Type B pancreatic cell (in vitro differentiated cells): ENCODE data around the gene RAB10. TPM values are rescaled to one million over a fixed set of nuclear protein-coding genes. Genes with fewer than 3 reads are reported as not detected.

Source experiments
- DNase-seq: peaks from one replicate; pipeline ENCODE4 v3.0.0; 2021; ENCODE audit warnings: mixed read lengths; ENCODE audit not compliant: unreplicated experiment; ENCODE audit errors: extremely low spot score
- H3K27ac Mint-ChIP-seq: 2 replicates; pipeline ENCODE4 v1.8.0; 2021; ENCODE audit warnings: mild to moderate bottlenecking, mixed read lengths
- H3K27me3 Mint-ChIP-seq: 2 replicates; pipeline ENCODE4 v1.8.0; 2021; ENCODE audit warnings: mixed read lengths
- H3K36me3 Mint-ChIP-seq: 2 replicates; pipeline ENCODE4 v1.8.0; 2021; ENCODE audit warnings: mixed read lengths
- H3K4me1 Mint-ChIP-seq: one replicate; pipeline ENCODE4 v1.8.0; 2021; ENCODE audit warnings: mixed read lengths; ENCODE audit not compliant: unreplicated experiment
- H3K4me3 Mint-ChIP-seq: 2 replicates; pipeline ENCODE4 v1.8.0; 2021; ENCODE audit warnings: mild to moderate bottlenecking, mixed read lengths
- H3K9me3 Mint-ChIP-seq: 2 replicates; pipeline ENCODE4 v1.8.0; 2021; ENCODE audit warnings: mixed read lengths
- total RNA-seq: library from RNA; stranded (reverse); gene quantifications from 2 replicates; pipeline ENCODE4 v1.2.1, GENCODE V29; 2021; ENCODE audit warnings: low replicate concordance
- TF ChIP-seq, protein P1 (sequence below): fragments of 200-600 bp; sonication (generic); conservative IDR thresholded peaks from 2 replicates; pipeline ENCODE4 v1.5.0; 2021; ENCODE audit warnings: antibody characterized with exemption, mild to moderate bottlenecking

Gene RAB10
- total RNA-seq, 1 donor from 2014 or later = 143 TPM

DNA sequence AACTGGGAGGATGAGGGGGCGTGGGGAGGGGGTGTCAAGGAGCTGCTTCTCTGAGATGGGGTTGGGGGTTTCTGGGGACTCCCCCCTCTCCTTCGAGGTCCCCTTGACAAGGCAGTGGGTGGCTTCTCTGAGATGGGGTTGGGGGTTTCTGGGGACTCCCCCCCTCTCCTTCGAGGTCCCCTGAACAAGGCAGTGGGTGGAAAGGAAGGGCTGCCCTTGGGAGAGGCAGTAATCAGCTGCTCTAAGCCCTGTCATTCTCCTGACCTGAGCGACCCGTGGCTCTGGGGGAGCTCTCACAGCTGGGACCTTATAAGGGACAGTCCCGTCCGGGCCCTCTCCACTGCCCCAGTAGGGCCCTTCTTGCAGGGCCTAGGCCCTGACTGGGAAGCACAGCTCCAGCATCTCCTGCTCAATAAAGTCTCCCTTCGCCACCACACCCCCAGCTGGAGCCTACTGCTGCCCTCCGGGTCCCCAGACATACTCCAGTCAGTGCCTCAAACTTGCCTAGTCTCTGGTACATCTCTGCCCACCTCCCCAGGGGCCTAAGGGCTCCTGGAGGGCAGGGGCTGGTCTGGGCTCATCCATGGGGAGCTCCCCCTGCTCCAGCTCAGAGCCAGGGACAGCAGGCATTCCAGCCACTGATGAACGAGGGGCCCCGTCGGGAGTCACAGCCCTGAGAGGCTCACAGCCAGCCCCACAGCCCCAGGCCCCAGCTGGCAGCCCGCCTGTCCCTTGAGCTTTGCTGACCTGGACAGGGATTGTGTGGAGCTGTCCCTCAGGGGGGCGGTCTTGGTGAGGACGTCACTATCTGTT lies 141.8 kb downstream of the RAB10 start:
- TF ChIP-seq, protein P1, sequence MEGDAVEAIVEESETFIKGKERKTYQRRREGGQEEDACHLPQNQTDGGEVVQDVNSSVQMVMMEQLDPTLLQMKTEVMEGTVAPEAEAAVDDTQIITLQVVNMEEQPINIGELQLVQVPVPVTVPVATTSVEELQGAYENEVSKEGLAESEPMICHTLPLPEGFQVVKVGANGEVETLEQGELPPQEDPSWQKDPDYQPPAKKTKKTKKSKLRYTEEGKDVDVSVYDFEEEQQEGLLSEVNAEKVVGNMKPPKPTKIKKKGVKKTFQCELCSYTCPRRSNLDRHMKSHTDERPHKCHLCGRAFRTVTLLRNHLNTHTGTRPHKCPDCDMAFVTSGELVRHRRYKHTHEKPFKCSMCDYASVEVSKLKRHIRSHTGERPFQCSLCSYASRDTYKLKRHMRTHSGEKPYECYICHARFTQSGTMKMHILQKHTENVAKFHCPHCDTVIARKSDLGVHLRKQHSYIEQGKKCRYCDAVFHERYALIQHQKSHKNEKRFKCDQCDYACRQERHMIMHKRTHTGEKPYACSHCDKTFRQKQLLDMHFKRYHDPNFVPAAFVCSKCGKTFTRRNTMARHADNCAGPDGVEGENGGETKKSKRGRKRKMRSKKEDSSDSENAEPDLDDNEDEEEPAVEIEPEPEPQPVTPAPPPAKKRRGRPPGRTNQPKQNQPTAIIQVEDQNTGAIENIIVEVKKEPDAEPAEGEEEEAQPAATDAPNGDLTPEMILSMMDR = no peak
- Mint-ChIP-seq H3K27me3 (peaks cover 27% of the 10 kb centered on the region), H3K27ac (peak overlapping the region; percentile 78), H3K9me3 (no peaks in the 10 kb centered on the region), H3K4me3 (peak overlapping the region; percentile 67), H3K4me1 (peaks cover 25% of the 10 kb centered on the region), H3K36me3 (no peaks in the 10 kb centered on the region)
- DNase-seq = no peak

DNA sequence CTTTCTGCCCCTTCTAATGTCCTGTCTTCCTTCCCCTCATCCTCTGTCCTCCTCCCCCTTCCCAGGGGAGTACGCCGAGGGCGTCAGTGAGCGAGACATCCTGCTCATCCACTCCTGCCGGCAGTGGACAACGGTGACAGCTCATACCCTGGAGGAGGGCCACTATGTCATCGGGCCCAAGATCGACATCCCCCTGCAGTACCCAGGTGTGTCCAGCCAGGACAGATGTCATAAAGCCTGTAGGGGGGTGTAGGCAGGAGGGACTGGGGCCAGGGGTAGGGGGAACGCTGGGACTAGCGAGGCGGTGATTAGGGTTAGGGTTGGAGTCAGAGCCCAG lies 142.4 kb downstream of the RAB10 start:
- H3K9me3 Mint-ChIP-seq = no peaks in the 10 kb centered on the region
- H3K27ac Mint-ChIP-seq = peak overlapping the region; percentile 78
- TF ChIP-seq, protein P1 = no peak
- no peaks in the 10 kb centered on the region for H3K36me3 Mint-ChIP-seq
- H3K4me3 Mint-ChIP-seq = peak overlapping the region; percentile 67
- peaks cover 29% of the 10 kb centered on the region for H3K4me1 Mint-ChIP-seq
- no peak for DNase-seq
- H3K27me3 Mint-ChIP-seq = peaks cover 32% of the 10 kb centered on the region

DNA sequence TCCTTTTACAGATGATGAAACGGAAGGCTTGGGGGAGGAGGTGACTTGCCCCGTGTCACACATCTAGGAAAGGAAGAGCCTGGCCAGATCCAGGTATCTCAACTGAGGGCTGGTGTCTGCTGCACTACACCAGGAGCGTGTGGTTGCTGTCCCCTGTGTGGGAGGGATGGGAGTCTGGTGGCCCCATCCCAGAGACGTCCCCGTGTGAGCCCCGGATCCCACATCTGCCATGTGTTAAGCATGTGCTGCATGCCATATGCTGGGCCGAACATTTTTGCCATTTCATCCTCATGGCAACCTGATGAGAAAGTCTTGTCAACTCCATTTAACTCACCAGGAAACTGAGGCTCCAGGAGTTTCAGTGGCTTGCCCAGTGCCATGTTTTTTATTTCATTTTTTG lies 143.2 kb downstream of the RAB10 start:
- no peak for DNase-seq

DNA sequence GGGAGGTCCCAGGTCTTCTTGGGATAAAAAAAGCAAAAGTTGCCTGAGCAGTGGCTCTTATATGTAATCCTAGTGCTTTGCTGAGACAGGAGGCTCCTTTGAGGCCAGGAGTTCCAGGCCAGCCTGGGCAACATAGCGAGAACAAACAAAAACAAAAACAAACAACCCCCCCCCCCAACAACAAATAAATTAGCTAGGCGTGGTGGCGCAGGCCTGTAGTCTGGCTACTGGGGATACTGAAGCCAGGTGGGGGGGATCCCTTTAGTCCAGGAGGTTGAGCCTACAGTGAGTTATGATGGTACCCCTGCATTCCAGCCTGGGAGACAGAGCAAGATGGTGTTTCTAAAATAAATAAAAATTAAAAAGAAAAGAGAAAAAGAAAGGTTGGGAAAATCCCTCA lies 144.4 kb downstream of the RAB10 start:
- H3K4me1 Mint-ChIP-seq = peaks cover 26% of the 10 kb centered on the region
- no peak overlapping the region for H3K4me3 Mint-ChIP-seq
- H3K36me3 Mint-ChIP-seq = no peaks in the 10 kb centered on the region
- TF ChIP-seq, protein P1 = no peak
- H3K27me3 Mint-ChIP-seq = peaks cover 28% of the 10 kb centered on the region
- no peak for DNase-seq
- no peak overlapping the region for H3K27ac Mint-ChIP-seq
- no peaks in the 10 kb centered on the region for H3K9me3 Mint-ChIP-seq

More for the DNA sequence above, 143.2 kb downstream of the RAB10 start:
- no peaks in the 10 kb centered on the region for H3K36me3 Mint-ChIP-seq
- peaks cover 26% of the 10 kb centered on the region for H3K4me1 Mint-ChIP-seq
- H3K27ac Mint-ChIP-seq = no peak overlapping the region
- peaks cover 28% of the 10 kb centered on the region for H3K27me3 Mint-ChIP-seq
- H3K4me3 Mint-ChIP-seq = no peak overlapping the region
- H3K9me3 Mint-ChIP-seq = no peaks in the 10 kb centered on the region
- TF ChIP-seq, protein P1 = no peak

DNA sequence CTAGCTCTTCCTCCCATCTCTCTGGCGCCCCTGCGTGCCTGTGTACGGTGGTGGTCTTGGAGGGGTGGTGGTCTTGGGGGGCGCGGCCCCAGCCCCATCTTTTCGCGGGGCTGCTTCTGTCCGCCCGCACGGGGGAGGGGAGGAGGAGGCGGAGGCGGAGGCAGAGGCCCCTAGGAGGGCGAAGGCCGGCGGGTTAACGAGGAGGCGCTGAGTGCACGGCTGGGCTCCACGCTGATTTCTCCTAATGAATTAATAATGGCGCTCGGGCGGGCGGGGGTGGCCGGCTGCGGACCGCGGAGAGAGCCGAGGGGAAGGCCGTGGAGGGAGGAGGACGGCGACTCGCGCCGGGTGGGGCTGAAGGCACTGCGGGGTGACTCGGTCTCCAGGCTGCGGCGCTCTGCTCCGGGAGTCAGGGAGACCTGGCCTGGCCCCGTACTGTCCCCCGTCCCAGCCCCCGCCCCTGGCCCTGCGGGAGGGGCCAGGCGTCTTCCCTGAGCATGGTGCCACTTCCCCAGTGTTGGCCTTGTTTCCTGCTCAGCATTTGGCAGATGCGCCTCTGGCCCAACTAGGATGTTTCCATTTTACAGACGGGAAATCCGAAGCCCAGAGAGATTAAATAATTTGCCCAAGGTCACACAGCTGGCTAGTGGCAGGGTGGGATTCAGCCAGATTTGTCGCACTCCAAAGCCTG lies 145.0 kb downstream of the RAB10 start:
- no peak overlapping the region for H3K27ac Mint-ChIP-seq
- TF ChIP-seq, protein P1 = no peak
- H3K36me3 Mint-ChIP-seq = peaks cover 3% of the 10 kb centered on the region
- no peak for DNase-seq
- H3K4me1 Mint-ChIP-seq = peaks cover 26% of the 10 kb centered on the region
- H3K9me3 Mint-ChIP-seq = no peaks in the 10 kb centered on the region
- peak overlapping the region; percentile 78 for H3K4me3 Mint-ChIP-seq
- peaks cover 32% of the 10 kb centered on the region for H3K27me3 Mint-ChIP-seq
